OCI-LY3 (cell line): ENCODE data around the gene MYOG.

ENCODE experiments used
- H2AFZ ChIP-seq: fragments of 200-600, 300-600 bp; shearing (Covaris generic); 2 replicates; pipeline ENCODE4 v1.6.0; 2014; ENCODE audit warnings: antibody characterized with exemption, low read depth, low read length
- H3K27ac ChIP-seq: fragments of 200-600, 300-600 bp; sonication (generic); 2 replicates; pipeline ENCODE4 v1.5.1; 2014; ENCODE audit warnings: mild to moderate bottlenecking, low read length, moderate library complexity, mixed read lengths
- H3K27me3 ChIP-seq: fragments of 200-600, 300-600 bp; sonication (generic); 2 replicates; pipeline ENCODE4 v1.6.1; 2014; ENCODE audit warnings: low read depth, low read length, mixed read lengths
- H3K36me3 ChIP-seq: fragments of 200-600, 300-600 bp; sonication (generic); replicated peaks from 2 replicates; pipeline ENCODE3; 2014; ENCODE audit warnings: low read depth, low read length, mixed read lengths
- H3K4me1 ChIP-seq: fragments of 300-600, 200-600 bp; sonication (generic); 2 replicates; pipeline ENCODE4 v1.6.1; 2014; ENCODE audit warnings: low read length, mixed read lengths
- H3K4me2 ChIP-seq: fragments of 200-600, 300-600 bp; sonication (generic); 2 replicates; pipeline ENCODE4 v1.6.1; 2014; ENCODE audit warnings: low read length, mixed read lengths
- H3K4me3 ChIP-seq: fragments of 300-600, 200-600 bp; sonication (generic); 2 replicates; pipeline ENCODE4 v1.5.1; 2014; ENCODE audit warnings: antibody characterized with exemption, mild to moderate bottlenecking, low read length, moderate library complexity
- H3K79me2 ChIP-seq: fragments of 300-600, 200-600 bp; shearing (Covaris generic); 2 replicates; pipeline ENCODE4 v1.6.1; 2014; ENCODE audit warnings: mild to moderate bottlenecking, low read length, mixed read lengths
- H3K9ac ChIP-seq: fragments of 300-600, 200-600 bp; shearing (Covaris generic); 2 replicates; pipeline ENCODE4 v1.6.0; 2014; ENCODE audit warnings: mild to moderate bottlenecking, low read length, moderate library complexity
- H3K9me3 ChIP-seq: fragments of 200-600, 300-600 bp; shearing (Covaris generic); 2 replicates; pipeline ENCODE4 v1.6.1; 2014; ENCODE audit warnings: low read length, mixed read lengths; ENCODE audit not compliant: insufficient read depth
- H4K20me1 ChIP-seq: fragments of 200-600, 300-600 bp; sonication (generic); 2 replicates; pipeline ENCODE4 v1.6.1; 2016; ENCODE audit warnings: low read length, mixed read lengths; ENCODE audit not compliant: insufficient read depth
- CTCF ChIP-seq: fragments of 200-600, 300-600 bp; sonication (generic); IDR thresholded peaks from 2 replicates; pipeline ENCODE4 v1.5.1; 2014; ENCODE audit warnings: antibody characterized with exemption, low read length, low read depth
- EZH2phosphoT487 ChIP-seq: fragments of 200-600 bp; shearing (Covaris generic); IDR thresholded peaks from 2 replicates; pipeline ENCODE4 v1.6.1; 2018; ENCODE audit warnings: antibody characterized with exemption, mixed run types, low read depth

Gene MYOG

GRCh38 chr1:203089001-203089650 is 3.3 kb upstream of the MYOG start:
- Histone ChIP-seq H3K27ac (no peak overlapping the region), H3K27me3 (peaks cover 31% of the 10 kb centered on the region), H2AFZ (no peak overlapping the region), H4K20me1 (no peaks in the 10 kb centered on the region), H3K36me3 (no peaks in the 10 kb centered on the region), H3K4me2 (no peak overlapping the region), H3K79me2 (no peaks in the 10 kb centered on the region), H3K4me3 (no peak overlapping the region), H3K4me1 (peaks cover 6% of the 10 kb centered on the region), H3K9me3 (no peaks in the 10 kb centered on the region), H3K9ac (no peak overlapping the region)
- no peak for TF ChIP-seq CTCF
- TF ChIP-seq EZH2phosphoT487: no peak

GRCh38 chr1:203088441-203088840 is 2.6 kb upstream of the MYOG start:
- TF ChIP-seq CTCF: no peak
- no peak for TF ChIP-seq EZH2phosphoT487
- Histone ChIP-seq H3K79me2 (no peaks in the 10 kb centered on the region), H3K27me3 (peaks cover 31% of the 10 kb centered on the region), H2AFZ (no peak overlapping the region), H4K20me1 (no peaks in the 10 kb centered on the region), H3K9me3 (no peaks in the 10 kb centered on the region), H3K9ac (no peak overlapping the region), H3K4me1 (peaks cover 6% of the 10 kb centered on the region), H3K4me3 (no peak overlapping the region), H3K36me3 (no peaks in the 10 kb centered on the region), H3K27ac (no peak overlapping the region), H3K4me2 (no peak overlapping the region)

- Histone ChIP-seq H3K4me2 (no peak overlapping the region), H3K36me3 (no peaks in the 10 kb centered on the region), H3K4me3 (no peak overlapping the region), H3K9ac (no peak overlapping the region), H3K79me2 (no peaks in the 10 kb centered on the region), H4K20me1 (no peaks in the 10 kb centered on the region), H3K9me3 (no peaks in the 10 kb centered on the region), H3K27ac (no peak overlapping the region), H3K4me1 (peaks cover 6% of the 10 kb centered on the region), H3K27me3 (peaks cover 32% of the 10 kb centered on the region), H2AFZ (no peak overlapping the region)
- TF ChIP-seq CTCF (no peak), EZH2phosphoT487 (no peak)
Measured at GRCh38 chr1:203086992-203087763, 1.4 kb upstream of the MYOG start.

GRCh38 chr1:203084588-203085527 is 954 bp downstream of the MYOG start:
- TF ChIP-seq EZH2phosphoT487: no peak
- peak; percentile 74 for TF ChIP-seq CTCF
- Histone ChIP-seq H3K36me3 (no peaks in the 10 kb centered on the region), H3K4me1 (peaks cover 3% of the 10 kb centered on the region), H3K79me2 (no peaks in the 10 kb centered on the region), H3K4me2 (no peak overlapping the region), H3K9ac (no peak overlapping the region), H2AFZ (no peak overlapping the region), H3K27ac (no peak overlapping the region), H3K9me3 (no peaks in the 10 kb centered on the region), H3K4me3 (no peak overlapping the region), H4K20me1 (no peaks in the 10 kb centered on the region), H3K27me3 (peaks cover 50% of the 10 kb centered on the region)
